CD4-positive, CD25-positive, alpha-beta regulatory T cell (primary cell): ENCODE data around the gene DIO2. TPM values are rescaled to one million over a fixed set of nuclear protein-coding genes. Genes with fewer than 3 reads are reported as not detected.

ENCODE experiments used
- ATAC-seq, 2 donors: fragments of 150-1000 bp; cut with Tn5 transposase; one replicate each; pipeline ENCODE4 v1.10.0; 2021; ENCODE audit warnings: low read depth in 2 of 2, moderate number of reproducible peaks in 2 of 2, moderate library complexity in 1 of 2
- DNase-seq, 3 donors: peaks; one replicate each; pipeline versions ENCODE4 v3.0.0 to v3.0.0-alpha.2; 2012 to 2022; ENCODE audit warnings: mixed read lengths in 1 of 3
- H3K27ac ChIP-seq: one replicate; pipeline ENCODE4 v1.7.0; 2013; ENCODE audit warnings: mild to moderate bottlenecking, low read length; ENCODE audit not compliant: insufficient read depth, poor library complexity, severe bottlenecking
- H3K27me3 ChIP-seq: one replicate; pipeline ENCODE4 v1.7.0; 2013; ENCODE audit warnings: low read length; ENCODE audit not compliant: control insufficient read depth, insufficient read depth
- H3K36me3 ChIP-seq: one replicate; pipeline ENCODE4 v1.7.0; 2013; ENCODE audit warnings: mild to moderate bottlenecking, low read length, moderate library complexity; ENCODE audit not compliant: control insufficient read depth, insufficient read depth
- H3K4me1 ChIP-seq: 2 replicates; pipeline ENCODE4 v1.7.0; 2013; ENCODE audit warnings: mild to moderate bottlenecking, low read length; ENCODE audit not compliant: insufficient read depth, control insufficient read depth, poor library complexity, severe bottlenecking
- H3K4me3 ChIP-seq: one replicate; pipeline ENCODE4 v1.7.0; 2013; ENCODE audit warnings: low read depth, mild to moderate bottlenecking, low read length, moderate library complexity
- H3K9me3 ChIP-seq, 2 experiments: 1 replicate in 1 of 2; 2 replicates in 1 of 2; pipeline ENCODE4 v1.7.0; 2013; ENCODE audit warnings: low read length in 2 of 2, mild to moderate bottlenecking in 1 of 2, moderate library complexity in 1 of 2; ENCODE audit not compliant: control insufficient read depth in 2 of 2
- H3K27ac Mint-ChIP-seq, 3 donors: one replicate each; pipeline ENCODE4 v1.8.0; 2020 to 2022; ENCODE audit warnings: mild to moderate bottlenecking in 3 of 3, mixed read lengths in 3 of 3, moderate library complexity in 2 of 3
- H3K27me3 Mint-ChIP-seq: one replicate; pipeline ENCODE4 v1.8.0; 2022; ENCODE audit warnings: mild to moderate bottlenecking, mixed read lengths
- H3K36me3 Mint-ChIP-seq: one replicate; pipeline ENCODE4 v1.8.0; 2020; ENCODE audit warnings: mixed read lengths
- H3K4me1 Mint-ChIP-seq, 4 donors: one replicate each; pipeline ENCODE4 v1.8.0; 2020 to 2022; ENCODE audit warnings: mixed read lengths in 4 of 4, mild to moderate bottlenecking in 1 of 4
- H3K4me3 Mint-ChIP-seq, 4 donors: one replicate each; pipeline ENCODE4 v1.8.0; 2020 to 2022; ENCODE audit warnings: mild to moderate bottlenecking in 4 of 4, mixed read lengths in 4 of 4, moderate library complexity in 3 of 4
- H3K9me3 Mint-ChIP-seq, 7 donors: one replicate each; pipeline ENCODE4 v1.8.0; 2020 to 2022; ENCODE audit warnings: mixed read lengths in 7 of 7, mild to moderate bottlenecking in 3 of 7, moderate library complexity in 2 of 7
- polyA plus RNA-seq, 4 donors: library from polyadenylated mRNA; unstranded; fragments of 300-500 nt; fragmentation: Illumina TruSeq; gene quantifications; one replicate each; pipeline ENCODE4 v1.2.3, GENCODE V29; 2021
- total RNA-seq: library from RNA; stranded (reverse); gene quantifications from one replicate; pipeline ENCODE4 v1.2.3, GENCODE V29; 2022

DIO2 gene
- total and polyA plus RNA-seq, 5 donors from 2014 or later: not detected

DNA sequence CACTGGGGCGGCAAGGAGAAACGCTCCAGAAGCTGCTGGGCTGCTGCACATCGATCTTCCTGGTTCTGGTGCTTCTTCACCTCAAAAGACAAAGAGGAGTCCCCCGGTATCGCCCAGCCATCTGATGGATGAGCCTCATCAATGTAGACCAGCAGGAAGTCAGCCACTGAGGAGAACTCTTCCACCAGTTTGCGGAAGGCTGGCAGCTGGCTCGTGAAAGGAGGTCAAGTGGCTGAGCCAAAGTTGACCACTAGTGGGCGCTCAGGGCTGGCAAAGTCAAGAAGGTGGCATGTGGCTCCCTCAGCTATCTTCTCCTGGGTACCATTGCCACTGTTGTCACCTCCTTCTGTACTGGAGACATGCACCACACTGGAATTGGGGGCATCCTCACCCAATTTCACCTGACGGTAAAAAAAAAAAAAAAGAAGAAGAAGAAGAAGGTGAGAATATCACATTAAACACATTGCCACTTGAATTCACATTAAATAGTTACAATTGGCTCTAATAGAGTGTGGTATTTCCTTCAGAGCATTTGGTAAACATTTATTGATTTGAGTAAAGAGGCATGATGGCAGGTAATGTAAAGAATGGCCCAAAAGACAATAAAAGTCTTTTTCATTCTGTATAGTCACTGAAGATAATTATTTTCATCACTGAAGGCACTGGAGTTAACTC is 8.3 kb downstream of the DIO2 start:
- no peak overlapping the region for H3K4me3 Mint-ChIP-seq
- no peak for ATAC-seq
- Histone ChIP-seq H3K27ac (no peak overlapping the region), H3K4me3 (no peak overlapping the region), H3K36me3 (no peaks in the 10 kb centered on the region), H3K4me1 (no peaks in the 10 kb centered on the region), H3K27me3 (no peaks in the 10 kb centered on the region), H3K9me3 (no peaks in the 10 kb centered on the region)
- H3K9me3 Mint-ChIP-seq: no peaks in the 10 kb centered on the region
- DNase-seq: peak in 1 of 3 donors; percentile 37
- H3K36me3 Mint-ChIP-seq: no peaks in the 10 kb centered on the region
- no peaks in the 10 kb centered on the region for H3K27me3 Mint-ChIP-seq
- no peak overlapping the region for H3K27ac Mint-ChIP-seq
- no peaks in the 10 kb centered on the region for H3K4me1 Mint-ChIP-seq

DNA sequence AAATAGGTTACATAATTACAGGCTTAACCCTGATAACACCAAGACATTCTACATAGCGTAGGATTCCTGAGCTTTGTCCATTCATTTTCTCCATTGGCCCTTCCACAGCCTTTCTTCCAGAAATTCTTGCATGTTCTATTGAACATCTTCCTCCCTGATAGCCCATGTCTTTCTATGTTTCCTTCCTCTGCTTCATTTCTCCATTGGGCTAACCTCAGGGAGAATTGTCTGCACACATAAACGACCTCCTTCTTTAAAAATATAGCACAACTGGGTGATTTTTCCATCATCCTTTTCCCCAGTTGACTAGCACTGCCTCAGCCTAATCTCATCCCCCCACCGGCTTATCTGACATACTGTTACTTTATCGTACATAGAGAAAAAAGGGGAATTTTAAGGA is 11.2 kb downstream of the DIO2 start:
- Histone ChIP-seq H3K9me3 (no peaks in the 10 kb centered on the region), H3K36me3 (no peaks in the 10 kb centered on the region), H3K4me1 (no peaks in the 10 kb centered on the region), H3K27ac (no peak overlapping the region), H3K4me3 (no peak overlapping the region), H3K27me3 (no peaks in the 10 kb centered on the region)
- Mint-ChIP-seq H3K9me3 (no peaks in the 10 kb centered on the region), H3K36me3 (no peaks in the 10 kb centered on the region), H3K4me3 (no peak overlapping the region), H3K27me3 (no peaks in the 10 kb centered on the region), H3K27ac (no peak overlapping the region), H3K4me1 (no peaks in the 10 kb centered on the region)
- ATAC-seq (no peak), DNase-seq (no peak)

DNA sequence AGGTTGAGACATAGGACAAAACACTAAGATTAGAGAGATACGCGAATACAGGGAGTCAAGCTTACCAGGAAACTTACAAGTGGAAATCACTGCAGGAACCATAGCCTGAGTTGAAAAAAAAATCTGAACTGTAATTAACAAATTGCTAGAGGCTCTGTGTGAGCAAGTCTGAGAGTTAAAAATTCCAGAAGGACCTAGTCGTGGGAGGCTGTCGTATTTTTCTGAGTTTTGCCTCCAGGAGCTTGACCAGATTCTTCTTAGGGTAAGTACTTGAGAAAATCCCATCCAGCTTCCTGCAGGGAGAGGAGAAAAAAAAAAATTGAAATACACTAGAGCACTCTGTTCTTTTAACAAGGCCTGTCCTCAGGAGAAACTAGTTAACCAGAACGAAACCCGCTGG is 22.7 kb downstream of the DIO2 start:
- no peak overlapping the region for H3K27ac Mint-ChIP-seq
- no peak overlapping the region for H3K4me3 Mint-ChIP-seq
- Histone ChIP-seq H3K4me3 (no peak overlapping the region), H3K27me3 (no peaks in the 10 kb centered on the region), H3K4me1 (no peaks in the 10 kb centered on the region), H3K36me3 (no peaks in the 10 kb centered on the region), H3K27ac (no peak overlapping the region), H3K9me3 (no peaks in the 10 kb centered on the region)
- peaks cover 0 to 5% (median 0%) of the 10 kb centered on the region in 7 donors for H3K9me3 Mint-ChIP-seq
- no peaks in the 10 kb centered on the region for H3K27me3 Mint-ChIP-seq
- no peak for ATAC-seq
- no peaks in the 10 kb centered on the region for H3K36me3 Mint-ChIP-seq
- no peak for DNase-seq
- H3K4me1 Mint-ChIP-seq: no peaks in the 10 kb centered on the region

DNA sequence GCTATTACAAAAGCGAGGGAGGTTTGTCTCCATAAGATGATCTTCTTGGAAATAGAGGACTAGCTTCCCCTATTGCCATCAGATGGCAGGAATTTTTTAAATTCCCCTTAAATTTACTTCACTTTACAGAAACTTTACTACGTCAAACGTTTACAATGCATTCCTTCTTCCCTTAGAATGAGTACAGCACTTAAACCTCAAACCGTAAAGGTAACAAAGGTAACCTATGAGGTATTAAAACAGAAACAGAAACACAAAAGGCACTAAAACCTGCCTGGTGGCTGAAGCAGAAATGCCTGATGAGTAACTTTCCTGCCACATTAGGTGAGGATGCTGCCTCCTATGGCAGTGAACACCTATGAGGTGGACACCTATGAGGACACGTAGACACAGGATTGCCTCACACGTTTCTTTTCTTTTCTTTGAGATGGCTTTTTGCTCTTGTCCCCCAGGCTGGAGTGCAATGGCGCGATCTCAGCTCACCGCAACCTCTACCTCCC is 25.0 kb downstream of the DIO2 start:
- Histone ChIP-seq H3K27ac (no peak overlapping the region), H3K4me3 (no peak overlapping the region), H3K9me3 (no peaks in the 10 kb centered on the region), H3K36me3 (no peaks in the 10 kb centered on the region), H3K27me3 (no peaks in the 10 kb centered on the region), H3K4me1 (no peaks in the 10 kb centered on the region)
- Mint-ChIP-seq H3K9me3 (peaks cover 0 to 5% (median 0%) of the 10 kb centered on the region in 7 donors), H3K27ac (no peak overlapping the region), H3K27me3 (no peaks in the 10 kb centered on the region), H3K4me1 (no peaks in the 10 kb centered on the region), H3K36me3 (no peaks in the 10 kb centered on the region), H3K4me3 (no peak overlapping the region)
- no peak for ATAC-seq
- DNase-seq: no peak

DNA sequence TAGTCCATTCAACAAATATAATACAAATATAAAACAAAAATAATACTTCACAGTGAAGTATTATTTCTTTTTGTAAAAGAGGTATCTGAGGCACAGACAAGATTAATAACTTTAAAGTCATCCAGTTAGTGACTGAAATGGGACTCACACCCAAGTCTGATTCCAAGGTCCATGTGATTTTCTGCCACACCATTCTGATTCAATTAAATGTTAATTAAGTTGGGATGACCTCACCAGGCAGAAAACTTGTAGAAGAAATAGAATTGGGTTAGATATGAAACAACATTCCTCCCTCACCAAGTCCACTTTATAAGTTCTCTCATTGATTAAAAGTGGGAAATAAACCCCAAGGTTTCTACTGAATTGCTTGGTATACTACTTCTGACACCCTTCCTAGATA is 34.4 kb downstream of the DIO2 start:
- no peaks in the 10 kb centered on the region for H3K4me1 ChIP-seq
- peaks cover 4% of the 10 kb centered on the region for H3K27me3 Mint-ChIP-seq
- no peak overlapping the region for H3K27ac ChIP-seq
- no peak overlapping the region for H3K4me3 Mint-ChIP-seq
- H3K27me3 ChIP-seq: no peaks in the 10 kb centered on the region
- no peak for ATAC-seq
- H3K9me3 ChIP-seq: no peaks in the 10 kb centered on the region
- no peaks in the 10 kb centered on the region for H3K36me3 ChIP-seq
- no peak for DNase-seq
- peaks cover 0 to 12% (median 2%) of the 10 kb centered on the region in 7 donors for H3K9me3 Mint-ChIP-seq
- H3K36me3 Mint-ChIP-seq: no peaks in the 10 kb centered on the region
- H3K4me3 ChIP-seq: no peak overlapping the region
- H3K4me1 Mint-ChIP-seq: no peaks in the 10 kb centered on the region
- no peak overlapping the region for H3K27ac Mint-ChIP-seq

DNA sequence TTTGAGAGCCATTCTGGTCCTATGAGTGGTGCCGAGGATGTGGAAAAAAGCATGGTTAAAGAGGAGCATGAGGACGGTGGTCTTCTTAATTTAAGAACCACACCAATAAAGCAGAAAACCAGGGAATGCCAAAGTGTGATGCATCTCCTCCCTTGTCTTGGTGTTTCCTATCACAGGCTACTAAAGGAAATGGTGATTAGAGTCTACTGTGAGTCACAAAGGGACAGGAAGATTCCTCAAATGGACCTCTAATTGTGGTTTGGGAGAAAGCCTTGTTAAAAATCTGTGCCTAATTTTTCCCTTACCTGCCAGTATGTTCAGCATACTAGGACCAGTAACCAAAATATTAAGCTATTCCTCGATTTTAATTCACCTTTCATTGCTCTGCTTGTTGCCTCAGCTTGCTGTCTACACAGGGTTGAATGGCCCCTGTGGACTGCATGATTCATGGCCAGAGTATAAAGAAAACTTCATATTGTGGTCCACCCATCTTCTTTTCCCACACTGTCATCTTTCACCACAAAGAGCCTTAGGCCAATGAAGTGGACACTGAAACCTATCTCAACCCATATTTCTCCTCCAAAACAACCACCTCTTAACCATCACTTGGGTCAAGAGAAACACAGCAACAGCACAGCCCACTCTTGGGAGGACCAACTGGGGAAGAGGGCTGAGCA is 38.8 kb downstream of the DIO2 start:
- Histone ChIP-seq H3K4me3 (no peak overlapping the region), H3K9me3 (no peaks in the 10 kb centered on the region), H3K36me3 (no peaks in the 10 kb centered on the region), H3K4me1 (no peaks in the 10 kb centered on the region), H3K27ac (no peak overlapping the region), H3K27me3 (no peaks in the 10 kb centered on the region)
- Mint-ChIP-seq H3K36me3 (no peaks in the 10 kb centered on the region), H3K4me3 (no peak overlapping the region), H3K9me3 (peaks cover 0 to 10% (median 2%) of the 10 kb centered on the region in 7 donors), H3K4me1 (no peaks in the 10 kb centered on the region), H3K27ac (no peak overlapping the region), H3K27me3 (peaks cover 4% of the 10 kb centered on the region)
- ATAC-seq (no peak), DNase-seq (no peak)

DNA sequence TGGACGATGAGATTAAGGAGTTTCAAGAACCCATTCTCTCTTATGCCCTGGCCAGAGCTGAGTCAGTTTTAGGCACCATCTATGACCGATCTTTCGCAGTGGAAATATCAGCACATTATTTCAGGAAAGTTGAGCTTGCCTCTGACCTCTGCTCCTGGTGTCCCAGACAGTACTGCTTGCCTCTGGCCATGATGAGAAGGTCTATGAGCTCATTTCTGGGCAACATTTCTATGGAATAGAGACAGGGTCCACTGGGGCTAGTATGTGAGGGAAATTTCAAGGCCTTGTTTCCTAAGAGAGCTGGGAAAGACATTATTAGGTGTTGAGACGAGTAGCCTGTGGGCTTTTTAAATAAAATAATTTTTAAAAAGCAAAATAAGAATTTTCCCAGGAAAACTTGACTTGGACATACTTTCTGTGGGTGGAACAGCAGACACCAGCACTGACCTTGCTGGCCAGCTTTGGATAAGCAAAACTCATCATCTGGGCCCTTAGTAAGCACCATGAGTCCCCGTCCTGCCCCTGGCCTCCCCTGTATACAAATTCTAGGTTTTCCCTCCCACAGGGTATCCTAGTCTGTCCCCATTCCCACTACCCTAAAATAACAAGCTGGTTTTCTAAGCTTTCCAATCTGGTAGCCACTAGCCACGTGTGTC is 43.4 kb downstream of the DIO2 start:
- ATAC-seq (no peak), DNase-seq (no peak)
- H3K4me3 Mint-ChIP-seq: no peak overlapping the region
- no peaks in the 10 kb centered on the region for H3K36me3 Mint-ChIP-seq
- H3K4me3 ChIP-seq: no peak overlapping the region
- H3K27me3 Mint-ChIP-seq: no peaks in the 10 kb centered on the region
- no peaks in the 10 kb centered on the region for H3K4me1 ChIP-seq
- H3K27ac Mint-ChIP-seq: no peak overlapping the region
- H3K27me3 ChIP-seq: no peaks in the 10 kb centered on the region
- H3K9me3 Mint-ChIP-seq: peaks cover 0 to 6% (median 2%) of the 10 kb centered on the region in 7 donors
- no peaks in the 10 kb centered on the region for H3K4me1 Mint-ChIP-seq
- no peaks in the 10 kb centered on the region for H3K9me3 ChIP-seq
- H3K36me3 ChIP-seq: no peaks in the 10 kb centered on the region
- H3K27ac ChIP-seq: no peak overlapping the region
